A549 (cell line): ENCODE results near the gene NXF3. TPM values are rescaled to one million over a fixed set of nuclear protein-coding genes. Genes with fewer than 3 reads are reported as not detected.
"Not testable (repeated sequence)": the region's sequence is repeated elsewhere in the genome, so short reads cannot be mapped to it uniquely, and the experiment has no call there.

Experiments used
- ATAC-seq, 2 experiments: fragments of 200-7000 bp in 1 of 2; fragments of >200 bp in 1 of 2; cut with Nextera tagmentation in 1 of 2; cut with Tn5 transposase in 1 of 2; 3 replicates each; pipeline versions ENCODE4 v1.8.0 to v1.9.1; 2018 to 2020; ENCODE audit warnings: mild to moderate bottlenecking in 1 of 2, moderate library complexity in 1 of 2
- CTCF ChIA-PET: fragments of 300-600 bp; sonication (Branson Sonifier 250); formaldehyde crosslinking; extraction: SDS; loops from one replicate; lab custom pipeline; 2021; ENCODE audit warnings: antibody characterized with exemption, inconsistent platforms; lab: Yijun Ruan, JAX
- POLR2A ChIA-PET: fragments of 350-600 bp; formaldehyde crosslinking; extraction: SDS; loops from one replicate; lab custom pipeline; 2021; ENCODE audit warnings: antibody characterized with exemption, inconsistent platforms; lab: Yijun Ruan, JAX
- DNase-seq, 2 experiments: peaks; one replicate each; pipeline versions ENCODE4 v3.0.0 to v3.0.0-alpha.2; 2011 to 2016; ENCODE audit warnings: low read depth in 1 of 2, low spot score in 1 of 2
- FAIRE-seq: peaks from 2 replicates; lab custom pipeline; 2011; peaks lifted over from hg19 to GRCh38; lab: Jason Lieb, UNC
- H3K27ac ChIP-seq, 2 experiments: fragments of >200 bp; sonication (Bioruptor Twin); formaldehyde crosslinking; 3 replicates each; pipeline ENCODE4 v1.5.1; 2016 to 2017
- H3K4me1 ChIP-seq: fragments of >200 bp; sonication (Bioruptor Twin); formaldehyde crosslinking; 3 replicates; pipeline ENCODE4 v1.6.1; 2016
- H3K4me2 ChIP-seq: fragments of >200 bp; sonication (Bioruptor Twin); formaldehyde crosslinking; 3 replicates; pipeline ENCODE4 v1.6.1; 2016
- H3K4me3 ChIP-seq: fragments of >200 bp; sonication (Bioruptor Twin); formaldehyde crosslinking; 3 replicates; pipeline ENCODE4 v1.5.1; 2016
- H3K9me3 ChIP-seq: fragments of >200 bp; sonication (Bioruptor Twin); formaldehyde crosslinking; 3 replicates; pipeline ENCODE4 v1.6.1; 2016
- BCL3 ChIP-seq: fragments of >200 bp; sonication (Bioruptor Twin); formaldehyde crosslinking; IDR thresholded peaks from 3 replicates; pipeline ENCODE4 v1.6.1; 2016
- BHLHE40 ChIP-seq: IDR thresholded peaks from 2 replicates; pipeline ENCODE4 v1.6.1; 2012; ENCODE audit warnings: low read depth, low read length, inconsistent platforms
- CHD4 ChIP-seq: fragments of 200-600 bp; sonication (generic); IDR thresholded peaks from 2 replicates; pipeline ENCODE4 v1.6.1; 2016; ENCODE audit warnings: antibody characterized with exemption, mild to moderate bottlenecking, borderline replicate concordance
- CTCF ChIP-seq: fragments of >200 bp; sonication (Bioruptor Twin); formaldehyde crosslinking; IDR thresholded peaks from 3 replicates; pipeline ENCODE4 v1.5.1; 2016
- EHMT2 ChIP-seq: fragments of 200-600 bp; sonication (generic); IDR thresholded peaks from 2 replicates; pipeline ENCODE4 v1.6.1; 2016; ENCODE audit warnings: antibody characterized with exemption, low read depth, mild to moderate bottlenecking, moderate library complexity
- EP300 ChIP-seq, 2 experiments: fragments of >200 bp; sonication (Bioruptor Twin); formaldehyde crosslinking; IDR thresholded peaks; 2 replicates in 1 of 2; 3 replicates in 1 of 2; pipeline ENCODE4 v1.6.1; 2016 to 2017
- ESRRA ChIP-seq: fragments of 150-350 bp; IDR thresholded peaks from 2 replicates; pipeline ENCODE4 v1.6.1; 2014; ENCODE audit warnings: mild to moderate bottlenecking, low read length, borderline replicate concordance
- FOSB ChIP-seq: fragments of 250-450 bp; sonication (Bioruptor Pico); IDR thresholded peaks from 2 replicates; pipeline ENCODE4 v1.5.0; 2020; ENCODE audit warnings: mild to moderate bottlenecking, moderate library complexity
- FOSL2 ChIP-seq, 2 experiments: fragments of 450-650 bp in 1 of 2; fragments of >200 bp in 1 of 2; sonication (Bioruptor Twin) in 1 of 2; formaldehyde crosslinking; IDR thresholded peaks; 2 replicates each; pipeline versions ENCODE4 v1.5.0 to v1.6.1; 2016 to 2020; ENCODE audit warnings: mild to moderate bottlenecking in 1 of 2, moderate library complexity in 1 of 2
- GATA3 ChIP-seq: IDR thresholded peaks from 2 replicates; pipeline ENCODE4 v1.6.1; 2012; ENCODE audit warnings: borderline replicate concordance
- HMGXB4 ChIP-seq: fragments of 250-450 bp; sonication (Bioruptor Pico); IDR thresholded peaks from 2 replicates; pipeline ENCODE4 v1.5.0; 2021; ENCODE audit warnings: mild to moderate bottlenecking, moderate library complexity, borderline replicate concordance
- JUN ChIP-seq, 2 experiments: fragments of >200 bp; sonication (Bioruptor Twin); formaldehyde crosslinking; IDR thresholded peaks; 2 replicates in 1 of 2; 3 replicates in 1 of 2; pipeline ENCODE4 v1.6.1; 2016 to 2017
- NFE2L2 ChIP-seq: fragments of 150-350 bp; conservative IDR thresholded peaks from 2 replicates; pipeline ENCODE4 v1.6.1; 2014; ENCODE audit warnings: low read length
- NPAS2 ChIP-seq: fragments of 250-450 bp; sonication (Bioruptor Pico); IDR thresholded peaks from 2 replicates; pipeline ENCODE4 v1.8.0; 2022; ENCODE audit warnings: mild to moderate bottlenecking, moderate library complexity, borderline replicate concordance
- NR3C1 ChIP-seq: fragments of >200 bp; sonication (Bioruptor Twin); formaldehyde crosslinking; IDR thresholded peaks from 3 replicates; pipeline ENCODE4 v1.6.1; 2017
- PHF8 ChIP-seq: fragments of 200-600 bp; sonication (generic); IDR thresholded peaks from 2 replicates; pipeline ENCODE4 v1.6.1; 2016; ENCODE audit warnings: low read depth, mild to moderate bottlenecking, antibody characterized with exemption, moderate library complexity, borderline replicate concordance
- POLR2A ChIP-seq: IDR thresholded peaks from 2 replicates; pipeline ENCODE4 v1.6.1; 2012; ENCODE audit warnings: mild to moderate bottlenecking, low read length
- RARB ChIP-seq: fragments of 250-450 bp; sonication (Bioruptor Pico); IDR thresholded peaks from 2 replicates; pipeline ENCODE4 v1.8.0; 2021; ENCODE audit warnings: mild to moderate bottlenecking, moderate library complexity
- SMC3 ChIP-seq: fragments of >200 bp; sonication (Bioruptor Twin); formaldehyde crosslinking; IDR thresholded peaks from 3 replicates; pipeline ENCODE4 v1.6.1; 2018; ENCODE audit warnings: inconsistent platforms
- SREBF2 ChIP-seq: fragments of 450-650 bp; IDR thresholded peaks from 2 replicates; pipeline ENCODE4 v1.6.1; 2014; ENCODE audit warnings: mild to moderate bottlenecking, moderate library complexity
- ZC3H11A ChIP-seq: fragments of 450-650 bp; IDR thresholded peaks from 2 replicates; pipeline ENCODE4 v1.6.1; 2014; ENCODE audit warnings: antibody characterized with exemption, mild to moderate bottlenecking
- ZFP36 ChIP-seq: fragments of 450-650 bp; IDR thresholded peaks from 2 replicates; pipeline ENCODE4 v1.6.1; 2014; ENCODE audit warnings: borderline replicate concordance; ENCODE audit not compliant: partially characterized antibody
- ZNF302 ChIP-seq: fragments of 250-450 bp; sonication (Bioruptor Pico); IDR thresholded peaks from 2 replicates; pipeline ENCODE4 v1.9.0; 2021; ENCODE audit warnings: inconsistent platforms, mild to moderate bottlenecking, moderate library complexity
- WGBS: methylation state at CpG from one replicate; pipeline ENCODE4 v1.1.6; 2017; ENCODE audit errors: missing lambda C conversion rate; 5-methylcytosine and 5-hydroxymethylcytosine counted together
- polyA minus RNA-seq: library from RNA; depleted of rRNA, polyadenylated mRNA; stranded (reverse); fragments of >200 nt; gene quantifications from 2 replicates; pipeline ENCODE4 v1.2.3, GENCODE V29; 2011; rRNA and poly(A)+ RNA removed
- polyA plus RNA-seq, 4 experiments: library from polyadenylated mRNA; depleted of rRNA in 3 of 4; stranded (reverse); fragments of >200 nt; fragmentation: RNase III in 1 of 4; extraction: RNeasy Plus Mini Kit Qiagen cat#74134 plus additional on column Dnase treatment in 1 of 4; gene quantifications; 2 replicates in 3 of 4; 3 replicates in 1 of 4; pipeline ENCODE4 v1.2.3, GENCODE V29; 2011 to 2017

Gene NXF3
- polyA plus RNA-seq (2011; rRNA removed) (0.19 TPM in 1 of 2 replicates, not detected in the other), polyA plus RNA-seq (2017; fragmentation: RNase III; extraction: RNeasy Plus Mini Kit Qiagen cat#74134 plus additional on column Dnase treatment) (not detected in 3 replicates), polyA minus RNA-seq (not detected in 2 replicates)
- polyA plus RNA-seq (2012; cell fraction: cytosol; rRNA removed), result not detected in 2 replicates
- polyA plus RNA-seq (2012; cell fraction: nucleus; rRNA removed), result 0.13 and 0.21 TPM in 2 replicates

GRCh38 chrX:103092942-103093341 is at the start of gene NXF3:
Gene NXF3 (minus strand): TSS chrX:103093143. CDS start chrX:103093023, 120 bp downstream.
- FAIRE-seq (no peak), DNase-seq (no peak), ATAC-seq (no peak)
- H3K4me1 ChIP-seq, result no peaks in the 10 kb centered on the region
- 78% methylated on average over 4 of the region's 5 CpGs for WGBS
- no peaks in the 10 kb centered on the region for H3K9me3 ChIP-seq
- no peak within 1 kb of the TSS for H3K4me3 ChIP-seq
- CTCF ChIA-PET, result no interaction called here
- POLR2A ChIA-PET, result no interaction called here
- TF ChIP-seq ZNF302, result no peak
- TF ChIP-seq PHF8, result no peak
- TF ChIP-seq CHD4, result no peak
- no peak for TF ChIP-seq FOSB (CRISPR knock-in tag)
- TF ChIP-seq ZC3H11A, result no peak
- no peak for TF ChIP-seq EHMT2
- no peak for TF ChIP-seq BCL3
- no peak for TF ChIP-seq SMC3
- no peak for TF ChIP-seq SREBF2
- no peak for TF ChIP-seq RARB (CRISPR knock-in tag)
- TF ChIP-seq POLR2A, result no peak
- no peak for TF ChIP-seq ZFP36
- no peak for TF ChIP-seq ESRRA
- TF ChIP-seq FOSL2 (IDR thresholded peaks at IDR 0.05), result no peak
- TF ChIP-seq FOSL2 (CRISPR knock-in tag; IDR thresholded peaks at IDR 0.05), result no peak
- no peak for TF ChIP-seq JUN (IDR thresholded peaks at IDR 0.05)
- TF ChIP-seq NFE2L2, result no peak
- no peak within 1 kb of the TSS for H3K27ac ChIP-seq
- H3K4me2 ChIP-seq, result no peak within 1 kb of the TSS

GRCh38 chrX:103136528-103136927 is 43.6 kb upstream of the NXF3 start:
- H3K4me3 ChIP-seq, H3K9me3 ChIP-seq, H3K4me2 ChIP-seq, H3K4me1 ChIP-seq, H3K27ac ChIP-seq, ATAC-seq, POLR2A ChIA-PET, DNase-seq, FAIRE-seq, CTCF ChIA-PET: not testable (repeated sequence)
- 22% methylated on average over 1 of the region's 2 CpGs for whole genome bisulfite sequencing

- H3K9me3 ChIP-seq, result no peaks in the 10 kb centered on the region
- FAIRE-seq, result no peak
- ChIA-PET CTCF (no interaction called here), POLR2A (no interaction called here)
- ATAC-seq, result no peak
- DNase-seq, result no peak
- no peak for TF ChIP-seq HMGXB4 (CRISPR knock-in tag)
- TF ChIP-seq NR3C1, result no peak
- TF ChIP-seq EP300 (IDR thresholded peaks at IDR 0.05), result no peak
- TF ChIP-seq ZFP36, result no peak
- no peak for TF ChIP-seq NPAS2 (CRISPR knock-in tag)
- no peak for TF ChIP-seq SMC3
- TF ChIP-seq BCL3, result no peak
- TF ChIP-seq GATA3, result no peak
- TF ChIP-seq CTCF, result no peak
- no peak for TF ChIP-seq BHLHE40
- H3K4me1 ChIP-seq, result no peaks in the 10 kb centered on the region
- no peak overlapping the region for H3K4me3 ChIP-seq
- H3K27ac ChIP-seq, result no peak overlapping the region
- no peak overlapping the region for H3K4me2 ChIP-seq
Observed at GRCh38 chrX:103124284-103124683, 31.3 kb upstream of the NXF3 start.
